Measurements from ENCODE around the gene ST8SIA1.
"Not testable (repeated sequence)": the region's sequence is repeated elsewhere in the genome, so short reads cannot be mapped to it uniquely, and the experiment has no call there.

The ST8SIA1 gene

DNA sequence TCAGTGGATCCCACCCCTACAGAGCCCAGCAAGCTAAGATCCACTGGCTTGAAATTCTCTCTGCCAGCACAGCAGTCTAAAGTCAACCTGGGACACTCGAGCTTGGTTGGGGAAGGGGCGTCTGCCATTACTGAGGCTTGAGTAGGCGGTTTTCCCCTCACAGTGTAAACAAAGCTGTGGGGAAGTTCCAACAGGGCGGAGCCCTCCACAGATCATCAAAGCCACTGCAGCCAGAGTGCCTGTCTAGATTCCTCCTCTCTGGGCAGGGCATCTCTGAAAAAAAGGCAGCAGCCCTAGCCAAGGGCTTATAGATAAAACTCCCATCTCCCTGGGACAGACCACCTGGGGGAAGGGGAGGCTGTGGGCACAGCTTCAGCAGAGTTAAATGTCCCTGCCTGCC, 187.8 kb downstream of the ST8SIA1 start:
- not testable (repeated sequence) for DNase-seq
